Measurements from ENCODE around the gene PAK4. TPM values are rescaled to one million over a fixed set of nuclear protein-coding genes. Genes with fewer than 3 reads are reported as not detected.

The PAK4 gene
- total RNA-seq, 1 donor from 2014 or later = 73.9 TPM

- H3K27ac Mint-ChIP-seq = no peak overlapping the region
- H3K27me3 Mint-ChIP-seq = peaks cover 20% of the 10 kb centered on the region
- H3K36me3 Mint-ChIP-seq (ENCODE audit: insufficient read depth) = peaks cover 1% of the 10 kb centered on the region
- peaks cover 16% of the 10 kb centered on the region for H3K4me1 Mint-ChIP-seq (ENCODE audit: low read depth)
- no peaks in the 10 kb centered on the region for H3K9me3 Mint-ChIP-seq (ENCODE audit: low read depth)
- no peak overlapping the region for H3K4me3 Mint-ChIP-seq (ENCODE audit: low read depth)
- TF ChIP-seq CTCF (IDR thresholded peaks at IDR 0.05; ENCODE audit: unreplicated experiment) = no peak
- DNase-seq (ENCODE audit: low spot score, unreplicated experiment) = no peak
Observed at GRCh38 chr19:39190768-39191167, 65.2 kb downstream of the PAK4 start.

- Mint-ChIP-seq H3K27me3 (peaks cover 34% of the 10 kb centered on the region), H3K9me3 (ENCODE audit: low read depth) (no peaks in the 10 kb centered on the region), H3K4me1 (ENCODE audit: low read depth) (peaks cover 22% of the 10 kb centered on the region), H3K4me3 (ENCODE audit: low read depth) (no peak overlapping the region), H3K27ac (no peak overlapping the region), H3K36me3 (ENCODE audit: insufficient read depth) (no peaks in the 10 kb centered on the region)
- no peak for DNase-seq (ENCODE audit: low spot score, unreplicated experiment)
- no peak for TF ChIP-seq CTCF (IDR thresholded peaks at IDR 0.05; ENCODE audit: unreplicated experiment)
Observed at GRCh38 chr19:39192846-39193245, 67.3 kb downstream of the PAK4 start.

- peaks cover 43% of the 10 kb centered on the region for H3K27me3 Mint-ChIP-seq
- peak overlapping the region; percentile 73 for H3K27ac Mint-ChIP-seq
- peaks cover 22% of the 10 kb centered on the region for H3K4me1 Mint-ChIP-seq (ENCODE audit: low read depth)
- H3K9me3 Mint-ChIP-seq (ENCODE audit: low read depth) = no peaks in the 10 kb centered on the region
- no peak for TF ChIP-seq CTCF (IDR thresholded peaks at IDR 0.05; ENCODE audit: unreplicated experiment)
- no peak overlapping the region for H3K4me3 Mint-ChIP-seq (ENCODE audit: low read depth)
- no peak for DNase-seq (ENCODE audit: low spot score, unreplicated experiment)
- H3K36me3 Mint-ChIP-seq (ENCODE audit: insufficient read depth) = no peaks in the 10 kb centered on the region
Observed at GRCh38 chr19:39193803-39194202, 68.2 kb downstream of the PAK4 start.

- Mint-ChIP-seq H3K27ac (peak overlapping the region; percentile 33), H3K4me1 (ENCODE audit: low read depth) (peaks cover 19% of the 10 kb centered on the region), H3K27me3 (peaks cover 46% of the 10 kb centered on the region), H3K36me3 (ENCODE audit: insufficient read depth) (no peaks in the 10 kb centered on the region), H3K4me3 (ENCODE audit: low read depth) (no peak overlapping the region), H3K9me3 (ENCODE audit: low read depth) (no peaks in the 10 kb centered on the region)
- no peak for DNase-seq (ENCODE audit: low spot score, unreplicated experiment)
- no peak for TF ChIP-seq CTCF (IDR thresholded peaks at IDR 0.05; ENCODE audit: unreplicated experiment)
Observed at GRCh38 chr19:39194832-39195542, 69.4 kb downstream of the PAK4 start.

- Mint-ChIP-seq H3K27me3 (peaks cover 49% of the 10 kb centered on the region), H3K4me3 (ENCODE audit: low read depth) (no peak overlapping the region), H3K27ac (no peak overlapping the region), H3K36me3 (ENCODE audit: insufficient read depth) (no peaks in the 10 kb centered on the region), H3K4me1 (ENCODE audit: low read depth) (peaks cover 19% of the 10 kb centered on the region), H3K9me3 (ENCODE audit: low read depth) (no peaks in the 10 kb centered on the region)
- no peak for TF ChIP-seq CTCF (IDR thresholded peaks at IDR 0.05; ENCODE audit: unreplicated experiment)
- no peak for DNase-seq (ENCODE audit: low spot score, unreplicated experiment)
Observed at GRCh38 chr19:39195755-39196154, 70.2 kb downstream of the PAK4 start.
